ENCODE results near the gene SLC25A19.

GRCh38 chr17:75273977-75274708, 15.1 kb downstream of the SLC25A19 start:
- no peak for TF ChIP-seq CTCF (conservative IDR thresholded peaks at IDR 0.05; ENCODE audit: low read depth in 2 of 2)
- no peak for TF ChIP-seq EZH2 (IDR thresholded peaks at IDR 0.05; ENCODE audit: low read depth, unreplicated experiment)

Data from GM23338 (cell line).